Cardiac septum (tissue), 1 donor: Measurements from ENCODE around the gene NME2. TPM values are rescaled to one million over a fixed set of nuclear protein-coding genes. Genes with fewer than 3 reads are reported as not detected.

Experiments
- DNase-seq: peaks from one replicate; pipeline ENCODE4 v3.0.0-alpha.2; 2020; ENCODE audit warnings: low spot score
- intact Hi-C: fragments of 100-400 bp; cut with DNase I; formaldehyde crosslinking; loops from one replicate; pipeline ENCODE4 v1.14.0; 2022
- total RNA-seq: library from RNA; stranded (reverse); fragmentation: NEBNext Ultra II Directional; extraction: Animal tissue kit (Norgen Biotek cat#: 25700); gene quantifications from one replicate; pipeline ENCODE4 v1.2.1, GENCODE V29; 2021
- donor health status: DM: no; HTN: no; CAD: no.

The NME2 gene
- total RNA-seq, 1 donor from 2014 or later: 225 TPM

GRCh38 chr17:51188271-51188833 is 22.1 kb downstream of the NME2 start:
- no peak for DNase-seq
- intact Hi-C loops: no loop called here

GRCh38 chr17:51189162-51189561 is 23.0 kb downstream of the NME2 start:
- DNase-seq: no peak
- intact Hi-C loops: no loop called here

GRCh38 chr17:51189628-51190027 is 23.4 kb downstream of the NME2 start:
- intact Hi-C loops: no loop called here
- DNase-seq: no peak

- intact Hi-C loops: no loop called here
- DNase-seq: no peak
Measured at GRCh38 chr17:51191895-51192294, 25.7 kb downstream of the NME2 start.

- intact Hi-C loops: no loop called here
- no peak for DNase-seq
Measured at GRCh38 chr17:51197754-51198153, 31.5 kb downstream of the NME2 start.

- intact Hi-C loops: no loop called here
- no peak for DNase-seq
Measured at GRCh38 chr17:51200295-51200694, 34.1 kb downstream of the NME2 start.

GRCh38 chr17:51200846-51201245 is 34.6 kb downstream of the NME2 start:
- intact Hi-C loops: no loop called here
- no peak for DNase-seq

GRCh38 chr17:51203838-51204237 is 37.6 kb downstream of the NME2 start:
- no peak for DNase-seq
- intact Hi-C loops: no loop called here

- intact Hi-C loops: no loop called here
Measured at GRCh38 chr17:51214920-51215319, 48.7 kb downstream of the NME2 start.

GRCh38 chr17:51217946-51218345 is 51.7 kb downstream of the NME2 start:
- intact Hi-C loops: no loop called here
- DNase-seq: no peak

More at GRCh38 chr17:51214920-51215319, 48.7 kb downstream of the NME2 start:
- no peak for DNase-seq

- intact Hi-C loops: no loop called here
- no peak for DNase-seq
Measured at GRCh38 chr17:51221322-51221721, 55.1 kb downstream of the NME2 start.

Other genes starting within 250 kb of the NME2 start
- 57.8 TPM for gene SPAG9, start 45.5 kb upstream of the NME2 start, total RNA-seq
- 23.2 TPM for gene NME1, start 12.9 kb upstream of the NME2 start, total RNA-seq
- gene MBTD1, start 93.6 kb downstream of the NME2 start, total RNA-seq: 6.6 TPM
- gene UTP18, start 94.1 kb downstream of the NME2 start, total RNA-seq: 7.9 TPM